Measurements from ENCODE around the gene PPP1R2C.

PPP1R2C gene

DNA sequence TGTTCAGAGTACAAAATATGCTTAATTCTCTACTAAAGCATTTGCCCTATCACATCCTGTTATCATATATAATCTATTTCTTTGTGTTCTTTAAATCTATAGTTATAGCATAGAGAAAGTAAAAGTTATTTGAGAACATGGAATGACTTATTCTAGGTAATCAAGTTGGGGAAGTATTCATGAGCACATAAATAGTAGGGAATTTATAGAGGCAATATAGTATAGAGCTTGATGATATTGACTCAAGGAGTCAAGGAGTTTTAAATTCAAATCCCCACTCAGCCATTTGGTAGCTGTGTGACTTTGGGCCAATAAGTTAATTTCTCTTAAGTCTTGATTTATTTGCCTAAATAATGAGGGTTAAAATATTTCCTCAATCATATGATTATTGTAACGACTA is 37.5 kb downstream of the PPP1R2C start:
- DNase-seq (ENCODE audit: low read depth), result no peak
- TF ChIP-seq, protein P1, sequence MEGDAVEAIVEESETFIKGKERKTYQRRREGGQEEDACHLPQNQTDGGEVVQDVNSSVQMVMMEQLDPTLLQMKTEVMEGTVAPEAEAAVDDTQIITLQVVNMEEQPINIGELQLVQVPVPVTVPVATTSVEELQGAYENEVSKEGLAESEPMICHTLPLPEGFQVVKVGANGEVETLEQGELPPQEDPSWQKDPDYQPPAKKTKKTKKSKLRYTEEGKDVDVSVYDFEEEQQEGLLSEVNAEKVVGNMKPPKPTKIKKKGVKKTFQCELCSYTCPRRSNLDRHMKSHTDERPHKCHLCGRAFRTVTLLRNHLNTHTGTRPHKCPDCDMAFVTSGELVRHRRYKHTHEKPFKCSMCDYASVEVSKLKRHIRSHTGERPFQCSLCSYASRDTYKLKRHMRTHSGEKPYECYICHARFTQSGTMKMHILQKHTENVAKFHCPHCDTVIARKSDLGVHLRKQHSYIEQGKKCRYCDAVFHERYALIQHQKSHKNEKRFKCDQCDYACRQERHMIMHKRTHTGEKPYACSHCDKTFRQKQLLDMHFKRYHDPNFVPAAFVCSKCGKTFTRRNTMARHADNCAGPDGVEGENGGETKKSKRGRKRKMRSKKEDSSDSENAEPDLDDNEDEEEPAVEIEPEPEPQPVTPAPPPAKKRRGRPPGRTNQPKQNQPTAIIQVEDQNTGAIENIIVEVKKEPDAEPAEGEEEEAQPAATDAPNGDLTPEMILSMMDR (IDR thresholded peaks at IDR 0.05; ENCODE audit: low read depth, low read length, missing control alignments), result no peak
- no peak overlapping the region for H3K4me3 ChIP-seq (ENCODE audit: low read depth, low read length)
- in situ Hi-C loops (cut with HindIII; ENCODE audit: low sequenced_read_pairs), result no loop called here

DNA sequence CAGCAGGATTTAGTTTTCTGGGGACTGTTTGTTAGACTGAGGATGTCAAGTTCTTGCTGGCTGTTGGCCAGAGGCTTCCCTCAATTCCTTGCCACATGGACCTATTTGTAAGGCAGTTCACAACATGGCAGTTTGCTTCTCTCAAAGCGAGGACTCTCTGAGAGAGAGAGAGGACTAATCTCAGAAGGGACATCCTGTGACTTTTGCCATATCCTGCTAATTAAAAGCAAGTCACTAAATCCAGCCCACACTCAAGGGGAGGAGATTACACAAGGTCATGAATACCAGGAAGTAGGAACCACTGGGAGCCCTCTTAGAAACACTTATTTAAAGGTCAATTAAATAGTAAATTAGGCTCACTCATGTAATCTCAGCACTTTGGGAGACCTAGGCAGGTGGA is 38.2 kb downstream of the PPP1R2C start:
- no peak overlapping the region for H3K4me3 ChIP-seq (ENCODE audit: low read depth, low read length)
- DNase-seq (ENCODE audit: low read depth), result no peak
- in situ Hi-C loops (cut with HindIII; ENCODE audit: low sequenced_read_pairs), result no loop called here
- TF ChIP-seq, protein P1 (IDR thresholded peaks at IDR 0.05; ENCODE audit: low read depth, low read length, missing control alignments), result no peak

DNA sequence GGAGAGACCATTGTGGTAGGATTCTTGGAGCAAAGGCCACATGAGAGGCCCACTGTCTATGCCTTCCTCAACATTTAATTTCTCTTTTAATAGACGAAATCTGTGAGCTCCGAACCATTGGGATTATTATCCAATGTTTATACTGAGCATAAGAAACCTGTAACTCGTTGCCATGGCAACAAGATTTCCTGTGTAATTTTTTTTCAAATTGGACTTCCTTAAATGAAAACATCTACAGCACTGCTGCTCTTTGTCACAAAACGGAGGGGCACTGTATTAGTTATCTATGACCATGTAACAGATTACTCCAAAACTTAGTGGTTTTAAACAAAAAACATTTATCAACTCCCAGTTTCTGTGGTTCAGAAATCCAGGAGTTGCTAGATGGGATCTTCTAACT is 38.7 kb downstream of the PPP1R2C start:
- TF ChIP-seq, protein P1 (IDR thresholded peaks at IDR 0.05; ENCODE audit: low read depth, low read length, missing control alignments), result no peak
- DNase-seq (ENCODE audit: low read depth), result no peak
- in situ Hi-C loops (cut with HindIII; ENCODE audit: low sequenced_read_pairs), result no loop called here
- no peak overlapping the region for H3K4me3 ChIP-seq (ENCODE audit: low read depth, low read length)

DNA sequence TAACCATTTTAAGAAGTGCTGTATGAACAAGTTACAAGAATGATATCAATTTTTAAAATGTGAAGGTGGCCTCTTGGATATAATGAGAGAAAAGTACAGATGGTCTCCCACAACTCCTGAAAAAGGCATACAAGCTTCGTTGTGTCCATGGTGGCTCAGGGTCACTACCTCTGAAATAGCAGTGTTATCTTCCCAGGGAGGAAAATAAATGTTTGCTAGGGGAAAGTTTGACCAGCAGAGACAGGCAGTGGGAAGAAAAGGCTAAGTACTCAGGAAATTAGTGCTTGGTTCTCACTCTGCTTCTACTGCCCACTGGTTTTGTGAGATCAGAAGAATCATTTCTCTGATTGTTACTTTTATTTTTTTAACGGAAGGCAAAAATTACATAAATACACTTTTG is 39.4 kb downstream of the PPP1R2C start:
- in situ Hi-C loops (cut with HindIII; ENCODE audit: low sequenced_read_pairs), result no loop called here
- TF ChIP-seq, protein P1 (IDR thresholded peaks at IDR 0.05; ENCODE audit: low read depth, low read length, missing control alignments), result no peak
- DNase-seq (ENCODE audit: low read depth), result no peak
- no peak overlapping the region for H3K4me3 ChIP-seq (ENCODE audit: low read depth, low read length)

DNA sequence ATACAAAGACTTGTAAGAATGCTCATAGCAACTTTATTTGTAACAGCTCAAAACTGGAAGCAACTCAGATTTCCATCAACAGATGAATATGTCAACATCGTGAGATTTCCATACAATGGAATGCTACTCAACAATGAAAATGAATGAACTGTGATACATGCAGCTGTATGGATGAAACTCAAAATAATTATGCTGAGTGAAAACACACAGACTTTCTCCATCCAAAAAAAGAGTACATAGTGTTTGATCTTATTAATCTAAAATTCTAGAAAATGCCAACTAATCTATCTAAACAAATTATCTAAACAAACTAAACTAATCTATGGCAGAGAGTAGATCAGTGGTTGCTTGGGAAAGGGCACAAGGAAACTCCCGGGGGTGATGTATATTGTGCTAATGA is 42.7 kb downstream of the PPP1R2C start:
- no peak overlapping the region for H3K4me3 ChIP-seq (ENCODE audit: low read depth, low read length)
- in situ Hi-C loops (cut with HindIII; ENCODE audit: low sequenced_read_pairs), result no loop called here
- TF ChIP-seq, protein P1 (IDR thresholded peaks at IDR 0.05; ENCODE audit: low read depth, low read length, missing control alignments), result no peak
- DNase-seq (ENCODE audit: low read depth), result no peak

DNA sequence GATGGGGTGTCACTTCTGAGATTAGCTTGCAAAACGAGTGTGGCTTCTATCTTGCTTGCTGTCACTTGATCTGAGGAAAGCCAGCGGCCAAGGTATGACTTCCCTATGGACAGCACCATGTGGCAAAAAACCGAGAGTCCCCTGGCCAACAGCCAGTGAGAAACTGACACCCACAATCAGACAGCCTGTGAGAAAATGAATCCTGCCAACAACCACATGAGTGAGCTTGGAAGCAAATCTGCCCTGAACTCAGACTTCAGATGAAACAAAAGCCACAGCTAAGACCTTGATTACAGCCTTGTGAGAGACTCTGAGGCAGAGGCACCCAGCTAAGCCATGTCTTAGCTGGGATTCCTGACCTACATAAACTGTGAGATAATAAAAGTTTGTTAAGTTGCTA is 45.5 kb downstream of the PPP1R2C start:
- no peak for DNase-seq (ENCODE audit: low read depth)
- in situ Hi-C loops (cut with HindIII; ENCODE audit: low sequenced_read_pairs), result no loop called here
- no peak overlapping the region for H3K4me3 ChIP-seq (ENCODE audit: low read depth, low read length)
- TF ChIP-seq, protein P1 (IDR thresholded peaks at IDR 0.05; ENCODE audit: low read depth, low read length, missing control alignments), result no peak
